HepG2 (cell line): ENCODE data around the gene CDH13. TPM values are rescaled to one million over a fixed set of nuclear protein-coding genes. Genes with fewer than 3 reads are reported as not detected.

Experiments used
- ATAC-seq: fragments of 200-7000 bp; cut with Tn5 transposase; 3 replicates; pipeline ENCODE4 v1.9.1; 2020; ENCODE audit warnings: mild to moderate bottlenecking, moderate library complexity
- BruUV-seq: library from RNA; stranded (reverse); fragments of 400-500 nt; replicated peaks from 2 replicates; lab custom pipeline; 2021; lab: Mats Ljungman, UMichigan
- CTCF ChIA-PET: fragments of 300-600 bp; formaldehyde crosslinking; extraction: SDS; loops from one replicate; lab custom pipeline; 2021; ENCODE audit warnings: low total read pairs, inconsistent platforms, low intra/inter-chr PET ratio; lab: Yijun Ruan, JAX
- POLR2A ChIA-PET: fragments of 350-600 bp; sonication (Branson Sonifier 250); formaldehyde crosslinking; loops from one replicate; lab custom pipeline; 2020; ENCODE audit warnings: antibody characterized with exemption, inconsistent platforms; lab: Yijun Ruan, JAX
- DNase-seq: peaks from one replicate; pipeline ENCODE4 v3.0.0-alpha.2; 2015; ENCODE audit warnings: low spot score
- FAIRE-seq: peaks from 3 replicates; lab custom pipeline; 2011; peaks lifted over from hg19 to GRCh38; lab: Jason Lieb, UNC
- H2AFZ ChIP-seq: one replicate; pipeline ENCODE4 v1.6.1; 2011; ENCODE audit warnings: low read length, inconsistent platforms
- H3K27ac ChIP-seq: fragments of 300-600 bp; 3 replicates; pipeline ENCODE4 v1.8.0; 2011; ENCODE audit warnings: mixed run types, mild to moderate bottlenecking, mixed read lengths, low read length, inconsistent platforms; ENCODE audit not compliant: insufficient read depth; ENCODE audit errors: extremely low read length
- H3K27me3 ChIP-seq, 2 experiments: fragments of 200-600 bp in 1 of 2; 2 replicates in 1 of 2; 3 replicates in 1 of 2; pipeline versions ENCODE4 v1.6.0 to v1.8.0; 2011; ENCODE audit warnings: low read length in 2 of 2, mild to moderate bottlenecking in 2 of 2, moderate library complexity in 2 of 2, inconsistent platforms in 1 of 2; ENCODE audit not compliant: insufficient read depth in 2 of 2, control insufficient read depth in 1 of 2
- H3K36me3 ChIP-seq, 2 experiments: fragments of 200-600 bp in 1 of 2; replicated peaks in 1 of 2; 2 replicates in 1 of 2; 3 replicates in 1 of 2; pipeline versions ENCODE4 v1.5.1 to v1.8.0; 2011; ENCODE audit warnings: low read length in 2 of 2, inconsistent platforms in 1 of 2; ENCODE audit not compliant: insufficient read depth in 2 of 2, control insufficient read depth in 1 of 2
- H3K4me1 ChIP-seq: 2 replicates; pipeline ENCODE4 v1.5.1; 2012; ENCODE audit warnings: low read length, inconsistent platforms; ENCODE audit not compliant: insufficient read depth
- H3K4me2 ChIP-seq: 2 replicates; pipeline ENCODE4 v1.6.0; 2011; ENCODE audit warnings: low read depth, low read length, inconsistent platforms
- H3K4me3 ChIP-seq, 3 experiments: fragments of 200-600 bp in 1 of 3; sonication (generic), shearing (Covaris generic) in 1 of 3; replicated peaks in 1 of 3; 2 replicates each; pipeline ENCODE4 v1.5.1; 2011 to 2016; ENCODE audit warnings: low read length in 3 of 3, inconsistent platforms in 2 of 3, low read depth in 2 of 3, mild to moderate bottlenecking in 2 of 3, control low read depth in 1 of 3, mixed read lengths in 1 of 3; ENCODE audit not compliant: insufficient read depth in 1 of 3
- H3K79me2 ChIP-seq: one replicate; pipeline ENCODE4 v1.6.1; 2011; ENCODE audit warnings: low read length, inconsistent platforms; ENCODE audit not compliant: insufficient read depth
- H3K9ac ChIP-seq: 2 replicates; pipeline ENCODE4 v1.6.0; 2011; ENCODE audit warnings: mild to moderate bottlenecking, low read depth, low read length, inconsistent platforms; ENCODE audit not compliant: insufficient read depth
- H3K9me3 ChIP-seq: 2 replicates; pipeline ENCODE4 v1.5.1; 2012; ENCODE audit warnings: mild to moderate bottlenecking, low read length
- H4K20me1 ChIP-seq: 2 replicates; pipeline ENCODE4 v1.6.0; 2011; ENCODE audit warnings: inconsistent platforms, mild to moderate bottlenecking, low read length, moderate library complexity; ENCODE audit not compliant: insufficient read depth
- CEBPB ChIP-seq: IDR thresholded peaks from 2 replicates; pipeline ENCODE4 v1.6.1; 2011; ENCODE audit warnings: low read depth, low read length, improper control_type of control experiment, borderline replicate concordance
- NFKBIZ ChIP-seq: IDR thresholded peaks from 2 replicates; pipeline ENCODE4 v1.6.1; 2018; ENCODE audit warnings: missing genetic modification reagents, missing compliant biosample characterization
- PLRG1 ChIP-seq: fragments of 450-650 bp; conservative IDR thresholded peaks from 2 replicates; pipeline ENCODE4 v1.6.1; 2016
- RFX5 ChIP-seq: IDR thresholded peaks from 2 replicates; pipeline ENCODE4 v1.6.1; 2011; ENCODE audit warnings: low read depth, low read length, improper control_type of control experiment
- RXRB ChIP-seq: IDR thresholded peaks from 2 replicates; pipeline ENCODE4 v1.6.1; 2016; ENCODE audit warnings: borderline replicate concordance, missing genetic modification reagents, missing compliant biosample characterization
- SP4 ChIP-seq: sonication (generic); formaldehyde crosslinking; IDR thresholded peaks from 2 replicates; pipeline ENCODE4 v1.8.1; 2023; ENCODE audit warnings: mild to moderate bottlenecking, missing genetic modification reagents
- SRSF4 ChIP-seq: fragments of 200-400 bp; formaldehyde crosslinking; IDR thresholded peaks from one replicate; pipeline ENCODE4 v1.6.1; 2018; ENCODE audit warnings: mild to moderate bottlenecking, low read depth, low read length, moderate library complexity; ENCODE audit not compliant: poor library complexity, severe bottlenecking
- ZFP36L1 ChIP-seq: sonication (generic); formaldehyde crosslinking; IDR thresholded peaks from 2 replicates; pipeline ENCODE4 v1.8.0; 2022; ENCODE audit warnings: mild to moderate bottlenecking, missing genetic modification reagents, moderate library complexity
- ZMAT3 ChIP-seq: sonication (generic); formaldehyde crosslinking; conservative IDR thresholded peaks from 2 replicates; pipeline ENCODE4 v1.7.0; 2021; ENCODE audit warnings: missing genetic modification reagents
- ZNF296 ChIP-seq: sonication (generic); formaldehyde crosslinking; conservative IDR thresholded peaks from 2 replicates; pipeline ENCODE4 v1.5.0; 2020; ENCODE audit warnings: mild to moderate bottlenecking, missing genetic modification reagents
- ZNF670 ChIP-seq: sonication (generic); formaldehyde crosslinking; IDR thresholded peaks from 2 replicates; pipeline ENCODE4 v1.8.0; 2022; ENCODE audit warnings: mild to moderate bottlenecking, missing genetic modification reagents, borderline replicate concordance
- ZNF781 ChIP-seq: sonication (generic); formaldehyde crosslinking; IDR thresholded peaks from 2 replicates; pipeline ENCODE4 v1.5.1; 2020; ENCODE audit warnings: borderline replicate concordance, mild to moderate bottlenecking, missing genetic modification reagents; ENCODE audit errors: not compliant biosample characterization
- WGBS: methylation state at CpG from one replicate; pipeline ENCODE4 v1.1.6; 2017; ENCODE audit warnings: low lambda C conversion rate; 5-methylcytosine and 5-hydroxymethylcytosine counted together
- in situ Hi-C: cut with HindIII; loops from 2 replicates; pipeline ENCODE4 v1.10.0; 2017; ENCODE audit warnings: low pct_unique_long_range_greater_than_20kb; ENCODE audit not compliant: extremely low pct_ligation_motif_present
- intact Hi-C: fragments of 100-400 bp; cut with micrococcal nuclease; formaldehyde crosslinking; loops from one replicate; pipeline ENCODE4 v1.10.0; 2022; ENCODE audit not compliant: unreplicated experiment
- polyA plus RNA-seq, 8 experiments: library from polyadenylated mRNA; depleted of rRNA in 3 of 8; stranded (reverse) in 7 of 8; unstranded in 1 of 8; fragments of >200 nt; fragmentation: Illumina TruSeq in 4 of 8; extraction: Trizol in 4 of 8; gene quantifications; 2 replicates each; pipeline versions ENCODE4 v1.2.1 to v1.2.3, GENCODE V29; 2011 to 2016; ENCODE audit warnings: low read depth in 4 of 8, missing spikeins in 1 of 8, mixed read lengths in 1 of 8; ENCODE audit not compliant: insufficient read depth in 1 of 8
- total RNA-seq, 5 experiments: library from RNA; depleted of rRNA; stranded (reverse); fragments of >200 nt; fragmentation: Illumina TruSeq; extraction: Trizol; gene quantifications; 2 replicates each; pipeline ENCODE4 v1.2.3, GENCODE V29; 2016; ENCODE audit warnings: low read depth in 1 of 5
- TF ChIP-seq, protein P1 (sequence below): sonication (generic); formaldehyde crosslinking; IDR thresholded peaks from 2 replicates; pipeline ENCODE4 v1.8.0; 2022; ENCODE audit warnings: missing genetic modification reagents, mild to moderate bottlenecking, borderline replicate concordance
- TF ChIP-seq, protein P2 (sequence below): conservative IDR thresholded peaks from 2 replicates; pipeline ENCODE4 v1.6.1; 2018; ENCODE audit warnings: missing genetic modification reagents
- TF ChIP-seq, protein P3 (sequence below): sonication (generic); formaldehyde crosslinking; conservative IDR thresholded peaks from 2 replicates; pipeline ENCODE4 v1.4.0; 2020; ENCODE audit warnings: missing genetic modification reagents

Gene CDH13
- total and polyA plus RNA-seq, 2 of the 13 experiments (the other 11 are each of a cell fraction or from before 2014, with no cell fraction given): not detected

DNA sequence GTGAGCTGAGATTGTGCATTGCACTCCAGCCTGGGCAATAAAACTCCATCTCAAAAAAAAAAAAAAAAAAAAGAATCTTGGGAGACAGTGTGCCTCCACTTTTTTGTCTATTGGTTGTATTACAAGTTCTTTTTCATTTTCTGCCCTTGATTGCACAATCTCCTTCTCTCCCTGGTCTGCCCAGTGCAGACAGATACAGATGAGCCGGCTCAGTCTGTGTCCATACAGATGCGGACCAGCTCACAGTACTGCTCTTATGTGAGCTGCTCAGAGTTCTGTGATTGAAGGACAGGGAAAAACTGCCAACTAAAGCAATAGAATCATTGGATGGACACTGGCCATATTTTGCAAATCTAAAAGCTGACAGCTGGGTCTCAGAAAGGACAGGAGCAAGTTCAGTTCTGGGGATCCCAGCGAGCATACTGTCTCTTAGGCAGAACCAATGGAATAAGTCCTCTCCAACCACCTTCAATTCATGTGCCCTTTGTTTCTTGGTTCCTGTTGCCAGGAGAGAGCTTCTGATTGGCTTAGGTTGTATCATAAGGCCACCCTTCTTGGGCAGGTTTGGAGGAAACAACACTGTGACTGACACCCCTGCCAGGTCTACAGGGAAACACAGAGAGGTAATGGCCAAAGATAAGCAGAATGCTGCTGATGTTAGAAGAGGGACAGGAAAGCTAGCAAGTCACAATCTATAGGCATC, 685.4 kb downstream of the CDH13 start:
- 41% methylated on average over 3 of the region's 3 CpGs for WGBS
- H3K4me1 ChIP-seq: no peaks in the 10 kb centered on the region
- H3K27ac ChIP-seq: no peak overlapping the region
- DNase-seq (no peak), FAIRE-seq (no peak), ATAC-seq (no peak)
- no peaks in the 10 kb centered on the region for H3K36me3 ChIP-seq
- BruUV-seq: no TSS peak
- no peak overlapping the region for H3K4me2 ChIP-seq
- no peak overlapping the region for H2AFZ ChIP-seq
- intact Hi-C loops (no loop called here), in situ Hi-C loops (no loop called here)
- H4K20me1 ChIP-seq: no peaks in the 10 kb centered on the region
- H3K27me3 ChIP-seq: peaks cover 0 to 6% of the 10 kb centered on the region in 2 experiments; a peak in 2 of 5 replicates
- H3K79me2 ChIP-seq: no peaks in the 10 kb centered on the region
- no peak overlapping the region for H3K4me3 ChIP-seq
- H3K9me3 ChIP-seq: no peaks in the 10 kb centered on the region
- TF ChIP-seq ZNF670 (CRISPR knock-in tag) (no peak), CEBPB (peak; percentile 83), RFX5 (peak; percentile 90), ZNF296 (CRISPR knock-in tag) (no peak), ZMAT3 (CRISPR knock-in tag) (no peak), NFKBIZ (no peak)
- ChIA-PET CTCF (no interaction called here), POLR2A (no interaction called here)
- H3K9ac ChIP-seq: no peak overlapping the region

DNA sequence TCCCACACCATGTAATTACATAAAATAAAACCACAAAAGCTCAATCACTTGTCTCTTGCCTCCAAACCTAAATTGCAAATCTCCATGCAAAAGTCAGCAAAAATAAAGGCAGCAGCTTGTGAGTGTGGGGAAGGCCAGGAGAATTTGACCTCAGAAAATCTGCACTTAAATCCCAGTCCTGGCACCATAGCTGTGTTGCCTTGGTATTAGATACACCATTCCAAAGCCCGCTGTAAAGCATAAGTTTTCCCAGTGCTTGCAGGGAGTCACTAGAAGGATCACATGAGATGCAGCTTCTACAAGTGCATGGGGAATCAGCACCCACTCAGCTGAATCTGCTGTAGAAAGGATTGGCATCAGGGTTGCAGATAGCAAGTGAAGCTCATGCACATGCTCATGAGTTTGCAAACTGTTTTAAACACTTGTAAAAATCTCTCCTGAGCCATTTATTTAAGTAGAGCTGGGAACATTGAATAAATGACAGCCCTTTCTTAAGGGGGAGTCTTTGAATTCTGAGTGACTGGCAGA, 686.0 kb downstream of the CDH13 start:
- no peaks in the 10 kb centered on the region for H4K20me1 ChIP-seq
- ATAC-seq: no peak
- ChIA-PET CTCF (no interaction called here), POLR2A (no interaction called here)
- no peak overlapping the region for H3K4me3 ChIP-seq
- no peaks in the 10 kb centered on the region for H3K4me1 ChIP-seq
- WGBS: 0% methylated on average over 1 of the region's 1 CpG
- H2AFZ ChIP-seq: no peak overlapping the region
- H3K36me3 ChIP-seq: no peaks in the 10 kb centered on the region
- no peak for DNase-seq
- in situ Hi-C loops: no loop called here
- no peak overlapping the region for H3K9ac ChIP-seq
- H3K9me3 ChIP-seq: no peaks in the 10 kb centered on the region
- peaks cover 0 to 4% of the 10 kb centered on the region in 2 experiments; a peak in 2 of 5 replicates for H3K27me3 ChIP-seq
- H3K79me2 ChIP-seq: no peaks in the 10 kb centered on the region
- no peak for FAIRE-seq
- intact Hi-C loops: no loop called here
- H3K27ac ChIP-seq: no peak overlapping the region
- H3K4me2 ChIP-seq: no peak overlapping the region
- BruUV-seq: no TSS peak
- TF ChIP-seq ZFP36L1 (CRISPR knock-in tag) (no peak), SP4 (CRISPR knock-in tag) (no peak), ZNF781 (CRISPR knock-in tag) (no peak), RXRB (CRISPR knock-in tag) (no peak), SRSF4 (no peak), PLRG1 (no peak)
- TF ChIP-seq, protein P1, sequence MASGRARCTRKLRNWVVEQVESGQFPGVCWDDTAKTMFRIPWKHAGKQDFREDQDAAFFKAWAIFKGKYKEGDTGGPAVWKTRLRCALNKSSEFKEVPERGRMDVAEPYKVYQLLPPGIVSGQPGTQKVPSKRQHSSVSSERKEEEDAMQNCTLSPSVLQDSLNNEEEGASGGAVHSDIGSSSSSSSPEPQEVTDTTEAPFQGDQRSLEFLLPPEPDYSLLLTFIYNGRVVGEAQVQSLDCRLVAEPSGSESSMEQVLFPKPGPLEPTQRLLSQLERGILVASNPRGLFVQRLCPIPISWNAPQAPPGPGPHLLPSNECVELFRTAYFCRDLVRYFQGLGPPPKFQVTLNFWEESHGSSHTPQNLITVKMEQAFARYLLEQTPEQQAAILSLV (CRISPR knock-in tag): no peak
- TF ChIP-seq, protein P2, sequence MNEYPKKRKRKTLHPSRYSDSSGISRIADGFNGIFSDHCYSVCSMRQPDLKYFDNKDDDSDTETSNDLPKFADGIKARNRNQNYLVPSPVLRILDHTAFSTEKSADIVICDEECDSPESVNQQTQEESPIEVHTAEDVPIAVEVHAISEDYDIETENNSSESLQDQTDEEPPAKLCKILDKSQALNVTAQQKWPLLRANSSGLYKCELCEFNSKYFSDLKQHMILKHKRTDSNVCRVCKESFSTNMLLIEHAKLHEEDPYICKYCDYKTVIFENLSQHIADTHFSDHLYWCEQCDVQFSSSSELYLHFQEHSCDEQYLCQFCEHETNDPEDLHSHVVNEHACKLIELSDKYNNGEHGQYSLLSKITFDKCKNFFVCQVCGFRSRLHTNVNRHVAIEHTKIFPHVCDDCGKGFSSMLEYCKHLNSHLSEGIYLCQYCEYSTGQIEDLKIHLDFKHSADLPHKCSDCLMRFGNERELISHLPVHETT (CRISPR knock-in tag): no peak
- TF ChIP-seq, protein P3, sequence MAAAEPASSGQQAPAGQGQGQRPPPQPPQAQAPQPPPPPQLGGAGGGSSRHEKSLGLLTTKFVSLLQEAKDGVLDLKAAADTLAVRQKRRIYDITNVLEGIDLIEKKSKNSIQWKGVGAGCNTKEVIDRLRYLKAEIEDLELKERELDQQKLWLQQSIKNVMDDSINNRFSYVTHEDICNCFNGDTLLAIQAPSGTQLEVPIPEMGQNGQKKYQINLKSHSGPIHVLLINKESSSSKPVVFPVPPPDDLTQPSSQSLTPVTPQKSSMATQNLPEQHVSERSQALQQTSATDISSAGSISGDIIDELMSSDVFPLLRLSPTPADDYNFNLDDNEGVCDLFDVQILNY (CRISPR knock-in tag): no peak
